HepG2 (cell line): ENCODE results near the gene ELAVL4. TPM values are rescaled to one million over a fixed set of nuclear protein-coding genes. Genes with fewer than 3 reads are reported as not detected.

ENCODE experiments used
- ATAC-seq: fragments of 200-7000 bp; cut with Tn5 transposase; 3 replicates; pipeline ENCODE4 v1.9.1; 2020; ENCODE audit warnings: mild to moderate bottlenecking, moderate library complexity
- BruUV-seq: library from RNA; stranded (reverse); fragments of 400-500 nt; replicated peaks from 2 replicates; lab custom pipeline; 2021; lab: Mats Ljungman, UMichigan
- CTCF ChIA-PET: fragments of 300-600 bp; formaldehyde crosslinking; extraction: SDS; loops from one replicate; lab custom pipeline; 2021; ENCODE audit warnings: low total read pairs, inconsistent platforms, low intra/inter-chr PET ratio; lab: Yijun Ruan, JAX
- POLR2A ChIA-PET: fragments of 350-600 bp; sonication (Branson Sonifier 250); formaldehyde crosslinking; loops from one replicate; lab custom pipeline; 2020; ENCODE audit warnings: antibody characterized with exemption, inconsistent platforms; lab: Yijun Ruan, JAX
- DNase-seq: peaks from one replicate; pipeline ENCODE4 v3.0.0-alpha.2; 2015; ENCODE audit warnings: low spot score
- FAIRE-seq: peaks from 3 replicates; lab custom pipeline; 2011; peaks lifted over from hg19 to GRCh38; lab: Jason Lieb, UNC
- H2AFZ ChIP-seq: one replicate; pipeline ENCODE4 v1.6.1; 2011; ENCODE audit warnings: low read length, inconsistent platforms
- H3K27ac ChIP-seq: fragments of 300-600 bp; 3 replicates; pipeline ENCODE4 v1.8.0; 2011; ENCODE audit warnings: mixed run types, mild to moderate bottlenecking, mixed read lengths, low read length, inconsistent platforms; ENCODE audit not compliant: insufficient read depth; ENCODE audit errors: extremely low read length
- H3K27me3 ChIP-seq, 2 experiments: fragments of 200-600 bp in 1 of 2; 2 replicates in 1 of 2; 3 replicates in 1 of 2; pipeline versions ENCODE4 v1.6.0 to v1.8.0; 2011; ENCODE audit warnings: low read length in 2 of 2, mild to moderate bottlenecking in 2 of 2, moderate library complexity in 2 of 2, inconsistent platforms in 1 of 2; ENCODE audit not compliant: insufficient read depth in 2 of 2, control insufficient read depth in 1 of 2
- H3K36me3 ChIP-seq, 2 experiments: fragments of 200-600 bp in 1 of 2; replicated peaks in 1 of 2; 2 replicates in 1 of 2; 3 replicates in 1 of 2; pipeline versions ENCODE4 v1.5.1 to v1.8.0; 2011; ENCODE audit warnings: low read length in 2 of 2, inconsistent platforms in 1 of 2; ENCODE audit not compliant: insufficient read depth in 2 of 2, control insufficient read depth in 1 of 2
- H3K4me1 ChIP-seq: 2 replicates; pipeline ENCODE4 v1.5.1; 2012; ENCODE audit warnings: low read length, inconsistent platforms; ENCODE audit not compliant: insufficient read depth
- H3K4me2 ChIP-seq: 2 replicates; pipeline ENCODE4 v1.6.0; 2011; ENCODE audit warnings: low read depth, low read length, inconsistent platforms
- H3K4me3 ChIP-seq, 3 experiments: fragments of 200-600 bp in 1 of 3; sonication (generic), shearing (Covaris generic) in 1 of 3; replicated peaks in 1 of 3; 2 replicates each; pipeline ENCODE4 v1.5.1; 2011 to 2016; ENCODE audit warnings: low read length in 3 of 3, inconsistent platforms in 2 of 3, low read depth in 2 of 3, mild to moderate bottlenecking in 2 of 3, control low read depth in 1 of 3, mixed read lengths in 1 of 3; ENCODE audit not compliant: insufficient read depth in 1 of 3
- H3K79me2 ChIP-seq: one replicate; pipeline ENCODE4 v1.6.1; 2011; ENCODE audit warnings: low read length, inconsistent platforms; ENCODE audit not compliant: insufficient read depth
- H3K9ac ChIP-seq: 2 replicates; pipeline ENCODE4 v1.6.0; 2011; ENCODE audit warnings: mild to moderate bottlenecking, low read depth, low read length, inconsistent platforms; ENCODE audit not compliant: insufficient read depth
- H3K9me3 ChIP-seq: 2 replicates; pipeline ENCODE4 v1.5.1; 2012; ENCODE audit warnings: mild to moderate bottlenecking, low read length
- H4K20me1 ChIP-seq: 2 replicates; pipeline ENCODE4 v1.6.0; 2011; ENCODE audit warnings: inconsistent platforms, mild to moderate bottlenecking, low read length, moderate library complexity; ENCODE audit not compliant: insufficient read depth
- AHR ChIP-seq: IDR thresholded peaks from 2 replicates; pipeline ENCODE4 v1.6.1; 2018; ENCODE audit warnings: missing genetic modification reagents, missing compliant biosample characterization
- CHD2 ChIP-seq: IDR thresholded peaks from 2 replicates; pipeline ENCODE4 v1.6.1; 2011; ENCODE audit warnings: low read depth, low read length, improper control_type of control experiment
- FOSL2 ChIP-seq: sonication (generic); formaldehyde crosslinking; IDR thresholded peaks from 2 replicates; pipeline ENCODE4 v1.4.0; 2020; ENCODE audit warnings: missing genetic modification reagents
- HDAC1 ChIP-seq: sonication (generic); formaldehyde crosslinking; IDR thresholded peaks from 2 replicates; pipeline ENCODE4 v1.5.1; 2020; ENCODE audit warnings: mild to moderate bottlenecking, missing genetic modification reagents
- KLF15 ChIP-seq: sonication (generic); formaldehyde crosslinking; IDR thresholded peaks from 2 replicates; pipeline ENCODE4 v1.8.1; 2023; ENCODE audit warnings: borderline replicate concordance, mild to moderate bottlenecking, inconsistent platforms, missing genetic modification reagents, mixed read lengths
- NCOA5 ChIP-seq: sonication (generic); formaldehyde crosslinking; IDR thresholded peaks from 2 replicates; pipeline ENCODE4 v1.4.0; 2020; ENCODE audit warnings: missing genetic modification reagents
- NFKBIZ ChIP-seq: IDR thresholded peaks from 2 replicates; pipeline ENCODE4 v1.6.1; 2018; ENCODE audit warnings: missing genetic modification reagents, missing compliant biosample characterization
- NPAS2 ChIP-seq: sonication (generic); formaldehyde crosslinking; IDR thresholded peaks from 2 replicates; pipeline ENCODE4 v1.8.0; 2022; ENCODE audit warnings: mild to moderate bottlenecking, missing genetic modification reagents, borderline replicate concordance
- ONECUT2 ChIP-seq: sonication (generic); formaldehyde crosslinking; IDR thresholded peaks from 2 replicates; pipeline ENCODE4 v1.4.0; 2020; ENCODE audit warnings: missing genetic modification reagents
- REL ChIP-seq: sonication (generic); formaldehyde crosslinking; conservative IDR thresholded peaks from 2 replicates; pipeline ENCODE4 v1.8.0; 2022; ENCODE audit warnings: mild to moderate bottlenecking, missing genetic modification reagents, moderate library complexity
- RFX1 ChIP-seq: fragments of 450-650 bp; IDR thresholded peaks from 2 replicates; pipeline ENCODE4 v1.6.1; 2017
- SPEN ChIP-seq: sonication (generic); formaldehyde crosslinking; IDR thresholded peaks from 2 replicates; pipeline ENCODE4 v1.5.1; 2020; ENCODE audit warnings: low read depth, mild to moderate bottlenecking, missing genetic modification reagents
- WGBS: methylation state at CpG from one replicate; pipeline ENCODE4 v1.1.6; 2017; ENCODE audit warnings: low lambda C conversion rate; 5-methylcytosine and 5-hydroxymethylcytosine counted together
- in situ Hi-C: cut with HindIII; loops from 2 replicates; pipeline ENCODE4 v1.10.0; 2017; ENCODE audit warnings: low pct_unique_long_range_greater_than_20kb; ENCODE audit not compliant: extremely low pct_ligation_motif_present
- intact Hi-C: fragments of 100-400 bp; cut with micrococcal nuclease; formaldehyde crosslinking; loops from one replicate; pipeline ENCODE4 v1.10.0; 2022; ENCODE audit not compliant: unreplicated experiment
- polyA plus RNA-seq, 8 experiments: library from polyadenylated mRNA; depleted of rRNA in 3 of 8; stranded (reverse) in 7 of 8; unstranded in 1 of 8; fragments of >200 nt; fragmentation: Illumina TruSeq in 4 of 8; extraction: Trizol in 4 of 8; gene quantifications; 2 replicates each; pipeline versions ENCODE4 v1.2.1 to v1.2.3, GENCODE V29; 2011 to 2016; ENCODE audit warnings: low read depth in 4 of 8, missing spikeins in 1 of 8, mixed read lengths in 1 of 8; ENCODE audit not compliant: insufficient read depth in 1 of 8
- total RNA-seq, 5 experiments: library from RNA; depleted of rRNA; stranded (reverse); fragments of >200 nt; fragmentation: Illumina TruSeq; extraction: Trizol; gene quantifications; 2 replicates each; pipeline ENCODE4 v1.2.3, GENCODE V29; 2016; ENCODE audit warnings: low read depth in 1 of 5
- TF ChIP-seq, protein P1 (sequence below): sonication (generic); formaldehyde crosslinking; IDR thresholded peaks from 2 replicates; pipeline ENCODE4 v1.8.0; 2022; ENCODE audit warnings: low read depth, missing genetic modification reagents
- TF ChIP-seq, protein P2 (sequence below): sonication (generic); formaldehyde crosslinking; IDR thresholded peaks from 2 replicates; pipeline ENCODE4 v1.5.1; 2020; ENCODE audit warnings: missing genetic modification reagents, mild to moderate bottlenecking, borderline replicate concordance
- TF ChIP-seq, protein P3 (sequence below): sonication (generic); formaldehyde crosslinking; IDR thresholded peaks from 2 replicates; pipeline ENCODE4 v1.8.1; 2023; ENCODE audit warnings: mild to moderate bottlenecking, inconsistent platforms, moderate library complexity, missing genetic modification reagents, borderline replicate concordance
- TF ChIP-seq, protein P4 (sequence below): sonication (generic); formaldehyde crosslinking; IDR thresholded peaks from 2 replicates; pipeline ENCODE4 v1.9.0; 2022; ENCODE audit warnings: low read depth, missing genetic modification reagents
- TF ChIP-seq, protein P5 (sequence below): sonication (generic); formaldehyde crosslinking; IDR thresholded peaks from 2 replicates; pipeline ENCODE4 v1.4.0; 2020; ENCODE audit warnings: mild to moderate bottlenecking, missing genetic modification reagents
- TF ChIP-seq, protein P6 (sequence below): IDR thresholded peaks from 2 replicates; pipeline ENCODE4 v1.6.1; 2012; ENCODE audit warnings: inconsistent platforms

The ELAVL4 gene
- total and polyA plus RNA-seq, 2 of the 13 experiments (the other 11 are each of a cell fraction or from before 2014, with no cell fraction given): not detected

DNA sequence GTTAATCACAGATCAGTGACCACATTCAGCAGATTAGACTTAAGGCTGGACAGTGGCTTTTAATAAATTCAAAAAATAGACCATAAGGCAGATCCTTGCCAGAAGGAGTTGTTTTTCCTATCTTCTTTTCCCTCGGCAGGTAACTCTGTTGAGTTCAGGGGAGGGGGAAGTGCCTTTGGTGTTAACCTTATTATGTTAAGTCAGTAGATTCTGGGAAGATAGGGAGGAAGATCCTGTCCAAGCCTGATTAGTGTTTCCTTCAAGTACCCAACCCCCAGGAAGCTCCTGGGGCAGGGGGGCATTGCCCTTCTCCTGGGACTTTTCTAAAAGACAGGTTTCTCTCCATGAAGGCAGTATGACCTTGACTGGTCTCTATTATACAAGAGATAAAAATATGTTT lies 87.4 kb downstream of the ELAVL4 start:
- Histone ChIP-seq H3K4me3 (no peak overlapping the region), H3K9me3 (no peaks in the 10 kb centered on the region), H3K9ac (no peak overlapping the region), H2AFZ (no peak overlapping the region), H3K27ac (no peak overlapping the region), H3K79me2 (no peaks in the 10 kb centered on the region), H3K4me2 (no peak overlapping the region), H4K20me1 (no peaks in the 10 kb centered on the region), H3K27me3 (no peaks in the 10 kb centered on the region), H3K4me1 (no peaks in the 10 kb centered on the region), H3K36me3 (no peaks in the 10 kb centered on the region)
- 8% methylated on average over 1 of the region's 1 CpG for WGBS
- no peak for ATAC-seq
- DNase-seq: no peak
- no peak for FAIRE-seq
- intact Hi-C loops: no loop called here
- ChIA-PET CTCF (no interaction called here), POLR2A (no interaction called here)
- TF ChIP-seq, protein P1, sequence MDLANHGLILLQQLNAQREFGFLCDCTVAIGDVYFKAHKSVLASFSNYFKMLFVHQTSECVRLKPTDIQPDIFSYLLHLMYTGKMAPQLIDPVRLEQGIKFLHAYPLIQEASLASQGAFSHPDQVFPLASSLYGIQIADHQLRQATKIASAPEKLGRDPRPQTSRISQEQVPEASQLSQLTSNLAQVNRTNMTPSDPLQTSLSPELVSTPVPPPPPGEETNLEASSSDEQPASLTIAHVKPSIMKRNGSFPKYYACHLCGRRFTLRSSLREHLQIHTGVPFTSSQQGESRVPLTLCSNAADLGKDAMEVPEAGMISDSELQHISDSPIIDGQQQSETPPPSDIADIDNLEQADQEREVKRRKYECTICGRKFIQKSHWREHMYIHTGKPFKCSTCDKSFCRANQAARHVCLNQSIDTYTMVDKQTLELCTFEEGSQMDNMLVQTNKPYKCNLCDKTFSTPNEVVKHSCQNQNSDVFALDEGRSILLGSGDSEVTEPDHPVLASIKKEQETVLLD (CRISPR knock-in tag): no peak
- TF ChIP-seq NCOA5 (CRISPR knock-in tag) (no peak), ONECUT2 (CRISPR knock-in tag) (no peak), CHD2 (no peak), SPEN (CRISPR knock-in tag) (no peak), NPAS2 (CRISPR knock-in tag) (no peak), HDAC1 (no peak), FOSL2 (CRISPR knock-in tag) (no peak), REL (CRISPR knock-in tag) (no peak), AHR (CRISPR knock-in tag) (no peak), RFX1 (no peak), KLF15 (CRISPR knock-in tag) (no peak), NFKBIZ (CRISPR knock-in tag) (no peak)
- TF ChIP-seq, protein P2, sequence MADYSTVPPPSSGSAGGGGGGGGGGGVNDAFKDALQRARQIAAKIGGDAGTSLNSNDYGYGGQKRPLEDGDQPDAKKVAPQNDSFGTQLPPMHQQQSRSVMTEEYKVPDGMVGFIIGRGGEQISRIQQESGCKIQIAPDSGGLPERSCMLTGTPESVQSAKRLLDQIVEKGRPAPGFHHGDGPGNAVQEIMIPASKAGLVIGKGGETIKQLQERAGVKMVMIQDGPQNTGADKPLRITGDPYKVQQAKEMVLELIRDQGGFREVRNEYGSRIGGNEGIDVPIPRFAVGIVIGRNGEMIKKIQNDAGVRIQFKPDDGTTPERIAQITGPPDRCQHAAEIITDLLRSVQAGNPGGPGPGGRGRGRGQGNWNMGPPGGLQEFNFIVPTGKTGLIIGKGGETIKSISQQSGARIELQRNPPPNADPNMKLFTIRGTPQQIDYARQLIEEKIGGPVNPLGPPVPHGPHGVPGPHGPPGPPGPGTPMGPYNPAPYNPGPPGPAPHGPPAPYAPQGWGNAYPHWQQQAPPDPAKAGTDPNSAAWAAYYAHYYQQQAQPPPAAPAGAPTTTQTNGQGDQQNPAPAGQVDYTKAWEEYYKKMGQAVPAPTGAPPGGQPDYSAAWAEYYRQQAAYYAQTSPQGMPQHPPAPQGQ (CRISPR knock-in tag): no peak
- TF ChIP-seq, protein P3, sequence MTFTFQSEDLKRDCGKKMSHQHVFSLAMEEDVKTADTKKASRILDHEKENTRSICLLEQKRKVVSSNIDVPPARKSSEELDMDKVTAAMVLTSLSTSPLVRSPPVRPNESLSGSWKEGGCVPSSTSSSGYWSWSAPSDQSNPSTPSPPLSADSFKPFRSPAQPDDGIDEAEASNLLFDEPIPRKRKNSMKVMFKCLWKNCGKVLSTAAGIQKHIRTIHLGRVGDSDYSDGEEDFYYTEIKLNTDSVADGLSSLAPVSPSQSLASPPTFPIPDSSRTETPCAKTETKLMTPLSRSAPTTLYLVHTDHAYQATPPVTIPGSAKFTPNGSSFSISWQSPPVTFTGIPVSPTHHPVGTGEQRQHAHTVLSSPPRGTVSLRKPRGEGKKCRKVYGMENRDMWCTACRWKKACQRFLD: no peak
- TF ChIP-seq, protein P4, sequence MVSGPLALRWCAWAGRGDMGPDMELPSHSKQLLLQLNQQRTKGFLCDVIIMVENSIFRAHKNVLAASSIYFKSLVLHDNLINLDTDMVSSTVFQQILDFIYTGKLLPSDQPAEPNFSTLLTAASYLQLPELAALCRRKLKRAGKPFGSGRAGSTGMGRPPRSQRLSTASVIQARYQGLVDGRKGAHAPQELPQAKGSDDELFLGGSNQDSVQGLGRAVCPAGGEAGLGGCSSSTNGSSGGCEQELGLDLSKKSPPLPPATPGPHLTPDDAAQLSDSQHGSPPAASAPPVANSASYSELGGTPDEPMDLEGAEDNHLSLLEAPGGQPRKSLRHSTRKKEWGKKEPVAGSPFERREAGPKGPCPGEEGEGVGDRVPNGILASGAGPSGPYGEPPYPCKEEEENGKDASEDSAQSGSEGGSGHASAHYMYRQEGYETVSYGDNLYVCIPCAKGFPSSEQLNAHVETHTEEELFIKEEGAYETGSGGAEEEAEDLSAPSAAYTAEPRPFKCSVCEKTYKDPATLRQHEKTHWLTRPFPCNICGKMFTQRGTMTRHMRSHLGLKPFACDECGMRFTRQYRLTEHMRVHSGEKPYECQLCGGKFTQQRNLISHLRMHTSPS (CRISPR knock-in tag): no peak
- TF ChIP-seq, protein P5, sequence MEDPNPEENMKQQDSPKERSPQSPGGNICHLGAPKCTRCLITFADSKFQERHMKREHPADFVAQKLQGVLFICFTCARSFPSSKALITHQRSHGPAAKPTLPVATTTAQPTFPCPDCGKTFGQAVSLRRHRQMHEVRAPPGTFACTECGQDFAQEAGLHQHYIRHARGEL (CRISPR knock-in tag): no peak
- TF ChIP-seq, protein P6, sequence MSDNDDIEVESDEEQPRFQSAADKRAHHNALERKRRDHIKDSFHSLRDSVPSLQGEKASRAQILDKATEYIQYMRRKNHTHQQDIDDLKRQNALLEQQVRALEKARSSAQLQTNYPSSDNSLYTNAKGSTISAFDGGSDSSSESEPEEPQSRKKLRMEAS: no peak
- in situ Hi-C loops: no loop called here
- no TSS peak for BruUV-seq
